ENCODE data around the gene GBE1.

Gene GBE1

DNA sequence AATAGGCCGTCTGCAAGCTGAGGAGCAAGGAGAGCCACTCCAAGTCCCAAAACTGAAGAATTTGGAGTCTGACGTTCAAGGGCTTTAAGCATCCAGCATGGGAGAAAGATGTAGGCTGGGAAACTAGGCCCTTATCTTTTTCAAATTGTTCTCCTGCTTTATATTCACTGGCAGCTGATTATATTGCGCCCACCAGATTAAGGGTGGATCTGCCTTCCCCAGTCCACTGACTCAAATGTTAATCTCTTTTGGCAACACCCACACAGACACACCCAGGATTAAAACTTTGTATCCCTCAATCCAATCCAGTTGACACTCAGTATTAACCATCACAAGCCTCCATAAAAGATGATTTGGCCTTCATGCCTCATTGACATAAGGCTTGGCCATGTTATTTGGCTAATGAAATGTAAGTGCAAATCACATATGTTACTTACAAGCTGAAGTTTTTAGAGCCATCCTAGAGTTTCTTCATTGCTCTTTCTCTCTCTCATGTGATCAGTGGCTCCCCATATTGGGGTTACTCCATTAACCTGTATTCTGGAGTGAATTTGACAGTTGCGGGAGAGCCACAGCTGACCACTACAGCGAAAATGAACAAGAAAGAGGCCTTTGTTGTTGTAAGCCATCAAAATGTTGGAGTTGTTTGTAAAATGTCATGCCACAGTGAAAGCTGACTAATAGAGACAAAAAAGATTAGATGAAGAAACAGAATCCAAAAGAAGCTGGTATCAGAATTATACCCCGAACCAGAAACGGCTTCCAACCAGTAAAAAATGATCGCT, 61.7 kb downstream of the GBE1 start:
- DNase-seq (ENCODE audit: insufficient read length, low spot score) (no peak), FAIRE-seq (no peak)
- no peak for TF ChIP-seq POLR2A (IDR thresholded peaks at IDR 0.05; ENCODE audit: low read depth, low read length)

DNA sequence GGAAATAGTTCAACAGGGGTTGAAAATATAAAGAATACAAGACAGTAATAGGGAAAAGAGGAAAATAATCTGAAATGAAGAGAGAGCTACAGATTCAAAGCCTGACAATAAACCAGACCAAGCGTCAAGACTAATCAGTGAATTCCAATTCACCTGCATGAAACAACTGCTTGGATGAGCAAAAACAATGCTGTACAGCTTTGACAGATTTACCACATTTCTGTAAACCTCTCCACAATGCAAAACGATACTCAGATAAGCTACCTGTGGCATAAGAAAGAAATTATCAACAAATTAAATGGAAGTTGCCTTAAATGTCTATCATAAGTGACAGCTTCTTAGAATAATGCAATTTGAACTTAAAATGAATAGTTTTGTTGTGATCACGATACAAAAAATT, 65.4 kb downstream of the GBE1 start:
- no peak for TF ChIP-seq POLR2A (IDR thresholded peaks at IDR 0.05; ENCODE audit: low read depth, low read length)
- DNase-seq (ENCODE audit: insufficient read length, low spot score) (no peak), FAIRE-seq (no peak)

DNA sequence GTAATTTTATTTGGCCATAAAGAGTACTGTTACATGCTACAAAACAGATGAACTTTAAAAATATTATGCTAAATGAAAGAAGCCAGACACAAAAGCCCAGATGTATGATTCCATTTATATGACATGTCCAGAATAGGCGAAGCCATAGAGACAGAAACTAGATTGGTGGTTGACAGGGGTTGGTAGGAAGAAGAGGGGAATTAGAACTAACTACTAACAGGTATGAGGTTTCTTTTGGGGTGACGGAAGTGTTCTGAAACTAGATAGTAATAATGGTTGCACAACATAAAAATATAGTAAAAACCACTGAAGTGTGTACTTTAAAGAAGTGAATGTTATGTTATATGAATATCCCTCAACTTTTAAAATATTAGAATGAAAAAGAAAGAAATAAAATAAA, 66.1 kb downstream of the GBE1 start:
- FAIRE-seq (no peak), DNase-seq (ENCODE audit: insufficient read length, low spot score) (no peak)
- TF ChIP-seq POLR2A (IDR thresholded peaks at IDR 0.05; ENCODE audit: low read depth, low read length), result no peak

DNA sequence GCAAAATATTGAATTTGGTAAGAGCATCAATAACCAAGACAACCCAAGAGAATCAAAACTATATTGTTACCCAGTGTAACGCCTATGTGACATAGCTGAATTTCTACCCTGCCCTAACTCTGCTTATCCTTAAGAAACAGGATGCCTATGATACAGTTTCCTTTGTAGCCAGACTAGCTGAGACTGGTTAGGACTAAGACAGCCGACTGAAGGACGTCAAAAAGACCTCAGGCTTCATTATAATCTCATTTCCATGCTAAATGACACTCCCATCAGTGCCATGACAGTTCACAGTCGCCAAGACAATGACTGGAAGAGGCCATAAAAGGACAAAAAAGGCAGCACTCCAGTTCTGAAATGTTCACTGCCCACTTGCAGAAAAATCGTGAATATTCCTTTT, 66.8 kb downstream of the GBE1 start:
- TF ChIP-seq POLR2A (IDR thresholded peaks at IDR 0.05; ENCODE audit: low read depth, low read length), result no peak
- DNase-seq (ENCODE audit: insufficient read length, low spot score), result no peak
- FAIRE-seq, result no peak

DNA sequence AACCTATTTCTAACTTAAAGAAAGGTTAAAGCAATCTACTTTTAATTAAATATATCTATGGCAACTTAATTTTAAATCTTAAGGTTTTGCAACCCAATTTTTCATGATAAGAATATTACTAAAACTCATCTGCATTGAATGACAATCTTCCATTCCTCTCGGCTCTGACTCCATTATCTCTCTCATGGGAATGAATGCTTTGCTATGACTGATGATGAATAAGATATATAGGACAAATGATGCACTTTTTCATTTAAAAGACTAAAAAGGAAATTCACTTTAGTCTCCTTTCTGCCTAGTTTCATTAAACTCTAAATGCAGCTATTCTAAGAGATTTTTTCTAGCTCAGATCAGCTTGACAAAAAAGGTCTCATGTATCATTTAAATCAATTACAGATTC, 68.7 kb downstream of the GBE1 start:
- DNase-seq (ENCODE audit: insufficient read length, low spot score) (no peak), FAIRE-seq (no peak)
- TF ChIP-seq POLR2A (IDR thresholded peaks at IDR 0.05; ENCODE audit: low read depth, low read length), result no peak

DNA sequence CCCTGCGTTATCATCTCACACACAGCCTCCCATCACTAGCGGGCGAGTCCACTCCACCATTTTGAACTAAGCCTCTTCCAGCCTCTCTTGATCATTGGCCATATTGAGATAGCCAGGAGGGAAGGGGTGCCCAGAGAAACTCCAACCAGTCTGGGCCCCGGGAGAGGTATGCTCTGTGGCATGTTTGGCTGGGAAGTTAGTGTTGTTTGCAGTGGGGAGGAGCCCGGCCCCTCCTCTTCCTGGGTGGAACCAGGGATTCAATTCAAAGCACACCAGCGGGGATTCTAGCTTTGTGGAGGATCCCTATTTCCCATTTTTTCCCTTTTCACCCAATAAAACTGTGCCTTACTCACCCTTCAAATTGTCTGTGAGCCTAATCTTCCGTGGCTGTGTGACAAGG, 71.8 kb downstream of the GBE1 start:
- no peak for FAIRE-seq

DNA sequence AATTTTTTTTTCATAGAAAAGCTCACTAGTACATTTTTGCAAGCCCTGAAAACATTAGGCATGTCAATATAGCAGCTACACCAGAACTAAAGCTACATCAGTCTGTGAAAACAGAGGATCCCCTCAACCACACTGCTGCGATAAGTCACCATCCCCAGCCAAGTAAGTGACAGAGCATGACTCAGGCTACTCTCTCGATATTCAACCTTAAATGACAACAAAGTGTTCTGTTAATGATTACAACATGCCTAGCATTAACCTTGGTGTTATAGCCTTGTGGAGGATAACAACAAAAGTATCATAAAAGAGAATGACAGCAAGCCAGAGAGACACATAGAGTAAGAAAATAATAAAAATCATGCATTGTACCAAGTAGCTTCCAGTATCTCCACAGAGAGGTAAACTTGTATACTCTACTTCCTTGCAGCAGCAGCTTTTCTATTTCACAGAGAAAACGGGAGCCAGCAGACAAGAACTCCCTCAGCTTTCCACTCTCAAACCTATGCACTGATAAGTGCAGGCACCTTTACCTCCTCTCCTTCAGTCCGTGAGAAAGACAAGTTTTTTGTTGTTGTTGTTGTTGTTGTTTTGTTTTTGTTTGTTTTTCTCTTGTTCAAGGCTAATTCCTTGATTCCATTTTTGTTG, 76.6 kb downstream of the GBE1 start:
- FAIRE-seq (peak; percentile 23), DNase-seq (ENCODE audit: insufficient read length, low spot score) (peak; percentile 3)
- TF ChIP-seq POLR2A (IDR thresholded peaks at IDR 0.05; ENCODE audit: low read depth, low read length), result no peak

More for the DNA sequence above, 71.8 kb downstream of the GBE1 start:
- DNase-seq (ENCODE audit: insufficient read length, low spot score), result no peak
- TF ChIP-seq POLR2A (IDR thresholded peaks at IDR 0.05; ENCODE audit: low read depth, low read length), result no peak

DNA sequence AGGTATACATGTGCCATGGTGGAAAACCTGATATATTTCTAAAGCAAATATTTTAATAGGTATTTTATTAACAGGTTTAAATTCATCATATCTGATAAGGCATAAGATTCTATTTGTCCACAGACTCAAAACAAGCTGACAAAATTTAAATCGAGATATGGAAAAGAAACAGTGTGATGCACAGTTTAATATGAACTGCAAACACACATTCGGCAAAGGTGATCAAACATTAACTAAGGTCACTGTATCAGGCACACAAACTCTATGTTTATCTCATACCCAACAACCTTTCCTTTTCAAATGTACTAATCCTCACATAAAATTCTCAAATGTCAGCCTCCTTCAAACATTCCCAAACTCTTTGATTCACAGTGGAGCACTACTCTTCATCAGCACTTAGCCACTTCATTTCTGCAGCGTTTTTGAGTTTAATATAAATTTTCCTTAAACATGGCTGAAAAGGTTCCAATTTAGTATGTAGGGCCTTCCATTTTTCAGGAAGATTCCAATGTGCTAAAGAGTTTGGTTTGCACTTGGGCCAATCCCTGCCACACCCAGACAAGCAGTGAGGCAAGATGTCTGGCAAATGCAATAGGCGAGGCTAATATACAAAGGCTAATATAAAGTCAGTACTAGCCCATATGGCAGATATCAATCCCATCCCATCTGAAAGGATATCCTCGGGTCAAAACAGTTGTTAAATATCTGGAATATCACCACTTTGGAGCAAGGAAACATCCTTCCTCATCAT, 84.6 kb downstream of the GBE1 start:
- DNase-seq (ENCODE audit: insufficient read length, low spot score) (no peak), FAIRE-seq (no peak)
- no peak for TF ChIP-seq POLR2A (IDR thresholded peaks at IDR 0.05; ENCODE audit: low read depth, low read length)

DNA sequence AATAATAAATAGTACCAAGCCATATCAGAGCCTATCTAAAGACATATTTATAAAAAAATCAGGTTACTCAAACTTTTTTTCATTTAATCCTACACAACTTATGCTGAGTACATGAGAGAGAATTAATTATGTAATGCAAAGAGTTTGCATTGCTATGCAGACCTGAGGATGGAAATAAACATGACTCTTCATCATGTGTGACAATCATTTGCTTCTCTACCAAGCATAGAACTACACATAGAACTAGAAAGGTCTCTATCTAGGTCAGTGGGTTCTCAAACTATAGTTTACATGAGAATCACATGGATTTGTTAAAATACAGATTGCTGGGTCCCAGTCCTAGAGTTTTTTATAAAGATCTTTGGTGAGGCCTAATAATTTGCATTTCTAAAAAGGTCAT, 86.8 kb downstream of the GBE1 start:
- DNase-seq (ENCODE audit: insufficient read length, low spot score) (no peak), FAIRE-seq (no peak)
- TF ChIP-seq POLR2A (IDR thresholded peaks at IDR 0.05; ENCODE audit: low read depth, low read length), result no peak

DNA sequence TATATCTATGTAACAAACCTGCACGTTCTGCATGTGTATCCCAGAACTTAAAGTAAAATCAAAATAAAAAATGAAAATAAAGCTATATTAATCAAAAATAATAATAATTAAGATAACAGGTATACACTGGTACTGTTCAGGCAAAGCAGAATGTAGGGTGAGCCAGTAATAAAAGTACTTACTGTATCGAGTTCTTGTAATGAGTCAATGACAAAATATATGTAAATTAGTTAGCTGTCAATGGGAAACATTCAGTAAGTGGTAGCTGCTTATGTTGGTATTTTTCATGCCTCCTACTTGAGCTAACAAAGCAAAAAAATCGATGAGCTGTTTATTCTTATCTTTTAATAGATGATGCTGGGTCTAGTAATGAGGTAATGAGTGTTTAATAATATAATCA, 93.2 kb downstream of the GBE1 start:
- DNase-seq (ENCODE audit: insufficient read length, low spot score) (no peak), FAIRE-seq (no peak)
- TF ChIP-seq POLR2A (IDR thresholded peaks at IDR 0.05; ENCODE audit: low read depth, low read length), result no peak

DNA sequence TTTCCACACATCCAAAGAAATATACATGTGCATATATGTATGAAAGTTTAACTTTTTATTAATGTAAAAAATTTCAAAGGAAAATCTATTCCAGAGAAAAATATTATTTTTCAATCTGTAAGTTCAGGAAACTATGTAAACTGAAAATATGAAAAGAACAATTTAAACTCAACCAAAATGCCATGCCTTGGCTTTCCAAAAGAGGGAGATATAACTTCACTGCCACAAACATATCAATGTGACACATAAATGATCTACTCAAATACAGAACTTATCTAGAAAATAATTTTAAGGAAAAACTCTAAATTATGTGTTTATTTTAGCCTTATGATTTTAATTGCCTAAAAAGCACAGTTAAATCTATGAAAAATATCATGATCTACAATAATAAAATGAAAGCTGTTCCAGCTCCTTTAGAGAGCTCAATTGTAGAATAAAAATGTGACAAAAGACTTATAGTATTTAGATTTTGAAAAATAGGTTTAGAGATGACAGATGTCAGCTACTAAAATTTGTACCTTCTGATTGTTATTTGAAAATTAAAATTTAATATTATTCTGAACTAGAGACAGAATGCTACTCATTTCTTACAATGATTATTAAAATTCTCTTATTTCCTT, 94.8 kb downstream of the GBE1 start:
- no peak for DNase-seq (ENCODE audit: insufficient read length, low spot score)
- FAIRE-seq, result peak; percentile 55
- TF ChIP-seq POLR2A (IDR thresholded peaks at IDR 0.05; ENCODE audit: low read depth, low read length), result no peak

DNA sequence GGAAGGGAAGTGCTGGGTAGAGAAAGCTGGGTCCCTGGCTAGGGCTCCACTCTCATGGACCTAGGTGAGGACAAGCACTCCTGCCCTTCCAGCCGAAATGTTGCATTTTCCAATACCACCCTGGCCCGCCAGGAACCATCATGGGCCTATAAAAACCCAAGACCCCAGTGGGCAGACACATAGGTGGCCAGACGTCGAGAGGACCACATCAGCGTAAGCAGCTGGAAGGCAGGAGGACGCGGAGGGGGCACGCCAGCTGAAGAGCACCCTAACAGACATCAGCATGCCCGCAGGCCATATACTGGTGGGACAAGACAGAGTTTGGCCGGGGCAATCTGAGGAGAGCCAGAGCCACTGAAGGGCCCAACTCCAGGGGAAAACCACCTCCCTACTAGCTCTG, 98.3 kb downstream of the GBE1 start:
- TF ChIP-seq POLR2A (IDR thresholded peaks at IDR 0.05; ENCODE audit: low read depth, low read length), result no peak
- FAIRE-seq, result no peak
- no peak for DNase-seq (ENCODE audit: insufficient read length, low spot score)

DNA sequence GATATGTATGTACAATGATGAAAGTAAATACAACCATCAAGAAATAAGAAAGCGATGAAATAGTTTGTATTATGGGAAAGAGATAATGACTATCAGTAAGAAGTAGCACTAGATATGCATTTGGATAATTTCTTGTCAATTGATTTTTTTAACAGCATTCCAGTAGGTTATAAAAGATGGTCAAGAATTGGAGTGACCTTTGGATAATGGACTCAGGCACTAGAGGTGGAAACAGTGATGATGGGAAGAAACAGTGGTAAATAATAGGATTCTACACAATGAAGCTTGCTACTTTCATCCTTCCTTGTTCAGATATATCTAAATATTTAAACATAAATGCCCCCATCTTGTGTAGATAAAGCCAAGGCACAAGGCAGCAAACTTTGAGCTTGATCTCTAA, 101.4 kb downstream of the GBE1 start:
- no peak for TF ChIP-seq POLR2A (IDR thresholded peaks at IDR 0.05; ENCODE audit: low read depth, low read length)
- DNase-seq (ENCODE audit: insufficient read length, low spot score) (no peak), FAIRE-seq (no peak)

DNA sequence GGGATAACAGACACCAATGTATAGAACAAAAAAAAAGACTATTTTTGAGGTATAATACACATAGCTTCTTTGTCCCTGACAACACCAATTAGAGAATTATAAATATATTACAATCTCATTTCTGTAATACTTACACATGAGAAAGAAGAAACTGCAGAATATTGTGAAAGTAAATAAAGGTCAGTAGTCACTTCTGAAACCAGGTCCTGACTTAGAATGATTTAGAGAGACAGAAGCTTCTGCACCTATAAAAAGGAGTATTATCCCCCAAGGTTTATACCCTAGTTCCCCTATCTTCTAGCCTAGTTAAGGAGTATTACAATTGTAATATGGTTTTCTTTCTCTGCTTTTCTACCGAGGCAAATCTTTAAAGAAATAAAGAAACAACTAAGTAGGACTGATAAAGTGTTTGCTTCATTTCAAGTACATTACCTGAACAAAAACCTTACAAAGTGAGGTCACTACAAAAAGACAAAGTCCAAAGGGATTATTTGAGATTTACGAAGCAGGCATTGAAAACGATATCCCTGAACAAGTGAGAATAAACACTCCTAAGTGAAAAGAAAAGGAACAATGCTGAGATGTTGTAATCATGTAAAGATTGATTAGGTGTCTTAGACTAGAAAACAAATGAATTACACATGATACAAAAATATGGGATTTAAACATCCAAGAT, 103.0 kb downstream of the GBE1 start:
- DNase-seq (ENCODE audit: insufficient read length, low spot score) (no peak), FAIRE-seq (no peak)
- no peak for TF ChIP-seq POLR2A (IDR thresholded peaks at IDR 0.05; ENCODE audit: low read depth, low read length)

Measured in H54 (cell line).